B cell (primary cell): ENCODE measurements around the gene ANKRD29. TPM values are rescaled to one million over a fixed set of nuclear protein-coding genes. Genes with fewer than 3 reads are reported as not detected.

Experiments used
- ATAC-seq: fragments of 200-7000 bp; cut with Tn5 transposase; one replicate; pipeline ENCODE4 v1.10.0; 2021; ENCODE audit warnings: low read depth, mild to moderate bottlenecking, moderate number of reproducible peaks, moderate library complexity
- CTCF ChIA-PET: fragments of 350-600 bp; sonication (Branson Sonifier 250); formaldehyde crosslinking; loops from one replicate; lab custom pipeline; 2021; ENCODE audit warnings: antibody characterized with exemption, inconsistent platforms; lab: Charles Lee
- POLR2A ChIA-PET: fragments of 350-600 bp; sonication (Branson Sonifier 250); formaldehyde crosslinking; loops from one replicate; lab custom pipeline; 2021; ENCODE audit warnings: antibody characterized with exemption; lab: Charles Lee
- DNase-seq: peaks from one replicate; pipeline ENCODE4 v3.0.0; 2013
- H2AFZ ChIP-seq: 2 replicates; pipeline ENCODE4 v1.6.1; 2012; ENCODE audit warnings: mild to moderate bottlenecking, low read depth, low read length; ENCODE audit not compliant: insufficient read depth, poor library complexity, severe bottlenecking
- H3K27ac ChIP-seq, 2 donors: 1 replicate in 1 of 2; 2 replicates in 1 of 2; pipeline ENCODE4 v1.5.1; 2012 to 2013; ENCODE audit warnings: low read length in 2 of 2, mild to moderate bottlenecking in 2 of 2, moderate library complexity in 1 of 2
- H3K27me3 ChIP-seq, 4 experiments: fragments of 200-600 bp in 1 of 4; sonication (generic) in 1 of 4; replicated peaks in 1 of 4; 1 replicate in 2 of 4; 2 replicates in 2 of 4; pipeline versions ENCODE4 v1.6.1 to v1.7.0; 2013 to 2016; ENCODE audit warnings: low read length in 3 of 4, mild to moderate bottlenecking in 2 of 4, mixed read lengths in 1 of 4, moderate library complexity in 1 of 4; ENCODE audit not compliant: insufficient read depth in 4 of 4, control insufficient read depth in 3 of 4; ENCODE audit errors: control extremely low read depth in 1 of 4
- H3K36me3 ChIP-seq, 2 experiments: replicated peaks in 1 of 2; 1 replicate in 1 of 2; 2 replicates in 1 of 2; pipeline versions ENCODE4 v1.6.1 to v1.7.1; 2013; ENCODE audit warnings: low read length in 1 of 2; ENCODE audit not compliant: insufficient read depth in 2 of 2, control insufficient read depth in 1 of 2; ENCODE audit errors: control extremely low read depth in 1 of 2, extremely low read depth in 1 of 2
- H3K4me1 ChIP-seq, 2 donors: fragments of 200-600 bp in 1 of 2; sonication (generic) in 1 of 2; 1 replicate in 1 of 2; 2 replicates in 1 of 2; pipeline versions ENCODE4 v1.5.1 to v1.6.1; 2013 to 2017; ENCODE audit warnings: low read length in 2 of 2; ENCODE audit not compliant: control insufficient read depth in 2 of 2, insufficient read depth in 2 of 2
- H3K4me2 ChIP-seq: replicated peaks from 2 replicates; pipeline ENCODE3; 2012; ENCODE audit warnings: mild to moderate bottlenecking, low read depth, low read length; ENCODE audit not compliant: poor library complexity, severe bottlenecking
- H3K4me3 ChIP-seq, 5 experiments: fragments of 200-600 bp in 1 of 5; sonication (generic) in 1 of 5; 1 replicate in 3 of 5; 2 replicates in 2 of 5; pipeline versions ENCODE4 v1.5.1 to v1.7.0; 2011 to 2016; ENCODE audit warnings: low read length in 4 of 5, mild to moderate bottlenecking in 4 of 5, low read depth in 2 of 5, control low read depth in 1 of 5, moderate library complexity in 1 of 5; ENCODE audit not compliant: insufficient read depth in 1 of 5; ENCODE audit errors: control extremely low read depth in 1 of 5, extremely low read depth in 1 of 5
- H3K79me2 ChIP-seq: fragments of 200-600 bp; sonication (generic); one replicate; pipeline ENCODE4 v1.6.0; 2016; ENCODE audit warnings: low read length; ENCODE audit not compliant: control insufficient read depth, insufficient read depth
- H3K9ac ChIP-seq: fragments of 200-600 bp; sonication (generic); 2 replicates; pipeline ENCODE4 v1.6.1; 2017; ENCODE audit warnings: mild to moderate bottlenecking, low read length, moderate library complexity
- H3K9me3 ChIP-seq, 3 donors: one replicate each; pipeline versions ENCODE4 v1.6.1 to v1.7.1; 2013; ENCODE audit warnings: low read length in 2 of 3; ENCODE audit not compliant: control insufficient read depth in 2 of 3, insufficient read depth in 1 of 3; ENCODE audit errors: control extremely low read depth in 1 of 3
- H4K20me1 ChIP-seq: 2 replicates; pipeline ENCODE4 v1.6.0; 2012; ENCODE audit warnings: mild to moderate bottlenecking, low read length; ENCODE audit not compliant: insufficient read depth, control insufficient read depth, poor library complexity, severe bottlenecking
- H3K27ac Mint-ChIP-seq: one replicate; pipeline ENCODE4 v1.8.0; 2021; ENCODE audit warnings: mixed read lengths
- H3K27me3 Mint-ChIP-seq: one replicate; pipeline ENCODE4 v1.8.0; 2021; ENCODE audit warnings: mixed read lengths
- H3K4me1 Mint-ChIP-seq: one replicate; pipeline ENCODE4 v1.8.0; 2021; ENCODE audit warnings: mixed read lengths
- H3K4me3 Mint-ChIP-seq: one replicate; pipeline ENCODE4 v1.8.0; 2021; ENCODE audit warnings: mixed read lengths
- H3K9me3 Mint-ChIP-seq: one replicate; pipeline ENCODE4 v1.8.0; 2022; ENCODE audit warnings: mixed read lengths; ENCODE audit not compliant: insufficient read depth
- CTCF ChIP-seq: fragments of 200-600 bp; IDR thresholded peaks from one replicate; pipeline ENCODE4 v1.8.0; 2022; ENCODE audit warnings: antibody characterized with exemption, mild to moderate bottlenecking
- EZH2 ChIP-seq: IDR thresholded peaks from 2 replicates; pipeline ENCODE4 v1.6.1; 2012; ENCODE audit warnings: borderline replicate concordance, low read depth, mild to moderate bottlenecking, moderate library complexity, low read length; ENCODE audit not compliant: insufficient read depth, poor library complexity, severe bottlenecking
- WGBS: methylation state at CpG from one replicate; pipeline ENCODE4 v1.1.5; 2013; ENCODE audit warnings: missing lambda C conversion rate; ENCODE audit not compliant: insufficient coverage; 5-methylcytosine and 5-hydroxymethylcytosine counted together
- intact Hi-C: fragments of 100-400 bp; cut with micrococcal nuclease; formaldehyde crosslinking; loops from one replicate; pipeline ENCODE4 v1.10.0; 2022
- polyA plus RNA-seq: library from polyadenylated mRNA; depleted of rRNA; stranded (reverse); fragments of >200 nt; gene quantifications from 2 replicates; pipeline ENCODE4 v1.2.3, GENCODE V29; 2012
- total RNA-seq, 2 donors: library from RNA; stranded (reverse); fragments of 120-200 nt in 1 of 2; gene quantifications; 1 replicate in 1 of 2; 2 replicates in 1 of 2; pipeline versions ENCODE4 v1.2.3 to v1.2.4, GENCODE V29; 2013 to 2022

ANKRD29 gene
- total and polyA plus RNA-seq, 2 donors (not counting 1 experiment from before 2014, with no cell fraction given) = not detected

GRCh38 chr18:23626451-23627279 is 36.0 kb downstream of the ANKRD29 start:
- Histone ChIP-seq H3K36me3 (no peaks in the 10 kb centered on the region), H4K20me1 (no peaks in the 10 kb centered on the region), H3K9me3 (no peaks in the 10 kb centered on the region), H2AFZ (no peak overlapping the region), H3K27me3 (peaks cover 0 to 5% (median 2%) of the 10 kb centered on the region in 4 experiments), H3K4me2 (no peak overlapping the region), H3K4me1 (no peaks in the 10 kb centered on the region), H3K9ac (no peak overlapping the region), H3K4me3 (no peak overlapping the region), H3K27ac (no peak overlapping the region), H3K79me2 (no peaks in the 10 kb centered on the region)
- ChIA-PET POLR2A (no interaction called here), CTCF (interaction anchor here (0.6 to 1.9 kb wide), 3 partner anchors 12 to 493 kb away, joined by 3 to 6 read pairs (median 4); no protein-coding TSS in a partner anchor)
- WGBS = no CpG with 5 or more reads among the region's 4 CpGs
- Mint-ChIP-seq H3K4me3 (no peak overlapping the region), H3K9me3 (no peaks in the 10 kb centered on the region), H3K27ac (no peak overlapping the region), H3K27me3 (peaks cover 18% of the 10 kb centered on the region), H3K4me1 (peaks cover 2% of the 10 kb centered on the region)
- TF ChIP-seq EZH2 (no peak), CTCF (no peak)
- intact Hi-C loops = no loop called here
- ATAC-seq = no peak
- DNase-seq = no peak

- H3K4me3 ChIP-seq = no peak overlapping the region
- WGBS = no CpG with 5 or more reads among the region's 3 CpGs
- Mint-ChIP-seq H3K4me3 (no peak overlapping the region), H3K9me3 (no peaks in the 10 kb centered on the region), H3K4me1 (peaks cover 12% of the 10 kb centered on the region), H3K27me3 (peaks cover 38% of the 10 kb centered on the region), H3K27ac (no peak overlapping the region)
- no peak overlapping the region for H3K4me2 ChIP-seq
- no peaks in the 10 kb centered on the region for H3K36me3 ChIP-seq
- H3K27ac ChIP-seq = no peak overlapping the region
- ATAC-seq = no peak
- H3K9ac ChIP-seq = no peak overlapping the region
- no peak overlapping the region for H2AFZ ChIP-seq
- ChIA-PET POLR2A (no interaction called here), CTCF (interaction anchor here (3.6 to 4.9 kb wide), 2 partner anchors 295 to 493 kb away, joined by 15 to 27 read pairs; no protein-coding TSS in a partner anchor)
- no peaks in the 10 kb centered on the region for H3K79me2 ChIP-seq
- no peaks in the 10 kb centered on the region for H4K20me1 ChIP-seq
- H3K4me1 ChIP-seq = peaks cover 12 to 15% of the 10 kb centered on the region in 2 donors
- DNase-seq = no peak
- TF ChIP-seq CTCF = no peak
- TF ChIP-seq EZH2 = no peak
- no peaks in the 10 kb centered on the region for H3K9me3 ChIP-seq
- intact Hi-C loops = no loop called here
- peaks cover 0 to 34% (median 23%) of the 10 kb centered on the region in 4 experiments for H3K27me3 ChIP-seq
These were observed 39.7 kb downstream of the ANKRD29 start for GRCh38 chr18:23623040-23623439.
